GM12878 (cell line): ENCODE data around the gene AFG1L.

Experiments
- FOXK2 ChIP-seq: fragments of 450-650 bp; IDR thresholded peaks from 2 replicates; pipeline ENCODE4 v1.6.1; 2017; ENCODE audit warnings: mild to moderate bottlenecking, moderate library complexity
- KAT2A ChIP-seq: conservative IDR thresholded peaks from 2 replicates; pipeline ENCODE4 v1.6.1; 2011; ENCODE audit warnings: low read depth, low read length; ENCODE audit not compliant: control insufficient read depth
- LARP7 ChIP-seq: fragments of 450-650 bp; IDR thresholded peaks from 2 replicates; pipeline ENCODE4 v1.6.1; 2017; ENCODE audit warnings: mild to moderate bottlenecking
- NR2C1 ChIP-seq: fragments of 450-650 bp; IDR thresholded peaks from 2 replicates; pipeline ENCODE4 v1.6.1; 2017; ENCODE audit warnings: antibody characterized with exemption, mild to moderate bottlenecking, moderate library complexity
- RCOR1 ChIP-seq: conservative IDR thresholded peaks from 2 replicates; pipeline ENCODE4 v1.6.1; 2012; ENCODE audit warnings: low read depth, low read length, improper control_type of control experiment
- RELA ChIP-seq: fragments of 450-650 bp; IDR thresholded peaks from 2 replicates; pipeline ENCODE4 v1.8.0; 2014; ENCODE audit warnings: borderline replicate concordance; ENCODE audit not compliant: partially characterized antibody
- SIX5 ChIP-seq: IDR thresholded peaks from 2 replicates; pipeline ENCODE4 v1.6.1; 2011; ENCODE audit warnings: mild to moderate bottlenecking, low read depth, low read length, moderate library complexity; ENCODE audit not compliant: severe bottlenecking
- TF ChIP-seq, protein P1 (sequence below), 3 experiments: IDR thresholded peaks in 2 of 3; conservative IDR thresholded peaks in 1 of 3; 2 replicates each; pipeline ENCODE4 v1.5.1; 2011; ENCODE audit warnings: low read depth in 3 of 3, low read length in 3 of 3, mild to moderate bottlenecking in 3 of 3, control low read depth in 2 of 3, moderate library complexity in 2 of 3, inconsistent platforms in 1 of 3, mixed read lengths in 1 of 3; ENCODE audit not compliant: control insufficient read depth in 2 of 3, insufficient read depth in 1 of 3; ENCODE audit errors: extremely low read depth in 1 of 3

- TF ChIP-seq, protein P1, sequence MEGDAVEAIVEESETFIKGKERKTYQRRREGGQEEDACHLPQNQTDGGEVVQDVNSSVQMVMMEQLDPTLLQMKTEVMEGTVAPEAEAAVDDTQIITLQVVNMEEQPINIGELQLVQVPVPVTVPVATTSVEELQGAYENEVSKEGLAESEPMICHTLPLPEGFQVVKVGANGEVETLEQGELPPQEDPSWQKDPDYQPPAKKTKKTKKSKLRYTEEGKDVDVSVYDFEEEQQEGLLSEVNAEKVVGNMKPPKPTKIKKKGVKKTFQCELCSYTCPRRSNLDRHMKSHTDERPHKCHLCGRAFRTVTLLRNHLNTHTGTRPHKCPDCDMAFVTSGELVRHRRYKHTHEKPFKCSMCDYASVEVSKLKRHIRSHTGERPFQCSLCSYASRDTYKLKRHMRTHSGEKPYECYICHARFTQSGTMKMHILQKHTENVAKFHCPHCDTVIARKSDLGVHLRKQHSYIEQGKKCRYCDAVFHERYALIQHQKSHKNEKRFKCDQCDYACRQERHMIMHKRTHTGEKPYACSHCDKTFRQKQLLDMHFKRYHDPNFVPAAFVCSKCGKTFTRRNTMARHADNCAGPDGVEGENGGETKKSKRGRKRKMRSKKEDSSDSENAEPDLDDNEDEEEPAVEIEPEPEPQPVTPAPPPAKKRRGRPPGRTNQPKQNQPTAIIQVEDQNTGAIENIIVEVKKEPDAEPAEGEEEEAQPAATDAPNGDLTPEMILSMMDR (IDR thresholded peaks at IDR 0.05 in 2 of 3, conservative IDR thresholded peaks at IDR 0.05 in 1 of 3; ENCODE audit: control insufficient read depth in 2 of 3, extremely low read depth in 1 of 3, insufficient read depth in 1 of 3, low read depth in 3 of 3, low read length in 3 of 3): no peak
- TF ChIP-seq NR2C1 (no peak), SIX5 (no peak), KAT2A (no peak), RELA (no peak), RCOR1 (no peak), FOXK2 (no peak), LARP7 (no peak)
Measured at GRCh38 chr6:108423982-108424705, 129.3 kb downstream of the AFG1L start.
